Hepatocyte (in vitro differentiated cells): ENCODE results near the gene ACOX3. TPM values are rescaled to one million over a fixed set of nuclear protein-coding genes. Genes with fewer than 3 reads are reported as not detected.

Source experiments
- DNase-seq: peaks from one replicate; pipeline ENCODE4 v3.0.0-alpha.2; 2016; ENCODE audit warnings: low spot score
- H2AFZ ChIP-seq: fragments of 200-600 bp; sonication (generic); 2 replicates; pipeline ENCODE4 v1.6.0; 2016; ENCODE audit warnings: antibody characterized with exemption, mild to moderate bottlenecking
- H3K27ac ChIP-seq: fragments of 200-600 bp; sonication (generic); 2 replicates; pipeline ENCODE4 v1.5.1; 2016; ENCODE audit warnings: mild to moderate bottlenecking
- H3K27me3 ChIP-seq: fragments of 200-600 bp; sonication (generic); 2 replicates; pipeline ENCODE4 v1.6.1; 2016
- H3K36me3 ChIP-seq: fragments of 200-600 bp; sonication (generic); replicated peaks from 2 replicates; pipeline ENCODE4 v1.5.1; 2016; ENCODE audit warnings: low read depth; ENCODE audit not compliant: insufficient read depth
- H3K4me1 ChIP-seq: fragments of 200-600 bp; sonication (generic); 2 replicates; pipeline ENCODE4 v1.5.1; 2016; ENCODE audit warnings: mild to moderate bottlenecking, moderate library complexity; ENCODE audit not compliant: insufficient read depth
- H3K4me2 ChIP-seq: fragments of 200-600 bp; sonication (generic); 2 replicates; pipeline ENCODE4 v1.6.0; 2016
- H3K4me3 ChIP-seq: fragments of 200-600 bp; sonication (generic); 2 replicates; pipeline ENCODE4 v1.5.1; 2016; ENCODE audit warnings: mild to moderate bottlenecking
- H3K79me2 ChIP-seq: fragments of 200-600 bp; sonication (generic); 2 replicates; pipeline ENCODE4 v1.6.0; 2017; ENCODE audit warnings: mild to moderate bottlenecking
- H3K9me2 ChIP-seq: fragments of 200-600 bp; sonication (generic); replicated peaks from 2 replicates; pipeline ENCODE4 v1.6.0; 2017; ENCODE audit warnings: mild to moderate bottlenecking; ENCODE audit not compliant: insufficient read depth
- H3K9me3 ChIP-seq: fragments of 200-600 bp; sonication (generic); 2 replicates; pipeline ENCODE4 v1.5.1; 2016; ENCODE audit warnings: low read depth, mild to moderate bottlenecking
- H4K20me1 ChIP-seq: fragments of 200-600 bp; sonication (generic); 2 replicates; pipeline ENCODE4 v1.6.0; 2016; ENCODE audit warnings: mild to moderate bottlenecking; ENCODE audit not compliant: insufficient read depth, poor library complexity, severe bottlenecking
- CTCF ChIP-seq: fragments of 200-600 bp; sonication (generic); IDR thresholded peaks from 2 replicates; pipeline ENCODE4 v1.5.1; 2016; ENCODE audit warnings: antibody characterized with exemption, mild to moderate bottlenecking; ENCODE audit not compliant: poor library complexity
- EZH2 ChIP-seq: fragments of 200-600 bp; sonication (generic); IDR thresholded peaks from 2 replicates; pipeline ENCODE4 v1.6.1; 2016; ENCODE audit warnings: antibody characterized with exemption, mild to moderate bottlenecking, borderline replicate concordance
- EZH2phosphoT487 ChIP-seq: fragments of 200-600 bp; sonication (generic); IDR thresholded peaks from one replicate; pipeline ENCODE4 v1.6.1; 2018; ENCODE audit warnings: antibody characterized with exemption, mild to moderate bottlenecking, low read depth, moderate library complexity; ENCODE audit not compliant: unreplicated experiment, severe bottlenecking
- WGBS: methylation state at CpG from one replicate; pipeline ENCODE4 v1.1.6; 2016; ENCODE audit warnings: low lambda C conversion rate; ENCODE audit errors: missing lambda C conversion rate; 5-methylcytosine and 5-hydroxymethylcytosine counted together
- polyA plus RNA-seq: library from polyadenylated mRNA; unstranded; fragments of >200 nt; fragmentation: Nextera tagmentation; extraction: Ambion mirVana; gene quantifications from 2 replicates; pipeline ENCODE4 v1.2.1, GENCODE V29; 2016
- total RNA-seq: library from RNA; depleted of rRNA; stranded (reverse); fragments of >200 nt; gene quantifications from 2 replicates; pipeline ENCODE4 v1.2.3, GENCODE V29; 2014

Gene ACOX3
- total and polyA plus RNA-seq, 2 experiments from 2014 or later: 17.6 to 22.5 TPM

- no peaks in the 10 kb centered on the region for H3K9me3 ChIP-seq
- H3K4me1 ChIP-seq: no peaks in the 10 kb centered on the region
- WGBS: 100% methylated on average over 3 of the region's 3 CpGs
- H3K27ac ChIP-seq: no peak overlapping the region
- no peaks in the 10 kb centered on the region for H4K20me1 ChIP-seq
- H3K4me2 ChIP-seq: no peak overlapping the region
- no peak overlapping the region for H3K4me3 ChIP-seq
- no peaks in the 10 kb centered on the region for H3K27me3 ChIP-seq
- no peaks in the 10 kb centered on the region for H3K36me3 ChIP-seq
- H2AFZ ChIP-seq: no peak overlapping the region
- TF ChIP-seq EZH2phosphoT487 (no peak), CTCF (no peak), EZH2 (no peak)
- DNase-seq: no peak
- no peaks in the 10 kb centered on the region for H3K9me2 ChIP-seq
- no peaks in the 10 kb centered on the region for H3K79me2 ChIP-seq
These were observed 13.4 kb upstream of the ACOX3 start for GRCh38 chr4:8453957-8454356.

GRCh38 chr4:8451440-8452182 lies 11.1 kb upstream of the ACOX3 start:
- Histone ChIP-seq H2AFZ (no peak overlapping the region), H3K4me2 (no peak overlapping the region), H3K9me2 (no peaks in the 10 kb centered on the region), H3K9me3 (no peaks in the 10 kb centered on the region), H3K36me3 (no peaks in the 10 kb centered on the region), H4K20me1 (no peaks in the 10 kb centered on the region), H3K4me1 (no peaks in the 10 kb centered on the region), H3K4me3 (no peak overlapping the region), H3K27ac (peak overlapping the region; percentile 59), H3K27me3 (no peaks in the 10 kb centered on the region), H3K79me2 (no peaks in the 10 kb centered on the region)
- TF ChIP-seq EZH2phosphoT487 (no peak), EZH2 (no peak), CTCF (no peak)
- 85% methylated on average over 11 of the region's 11 CpGs for WGBS
- DNase-seq: peak; percentile 38

- no peak overlapping the region for H3K4me3 ChIP-seq
- H3K79me2 ChIP-seq: peaks cover 43% of the 10 kb centered on the region
- no peaks in the 10 kb centered on the region for H3K36me3 ChIP-seq
- no peak for DNase-seq
- H3K27me3 ChIP-seq: no peaks in the 10 kb centered on the region
- WGBS: 96% methylated on average over 3 of the region's 3 CpGs
- H3K4me2 ChIP-seq: no peak overlapping the region
- TF ChIP-seq CTCF (no peak), EZH2phosphoT487 (no peak), EZH2 (no peak)
- no peak overlapping the region for H2AFZ ChIP-seq
- no peaks in the 10 kb centered on the region for H3K9me3 ChIP-seq
- H3K9me2 ChIP-seq: no peaks in the 10 kb centered on the region
- H3K27ac ChIP-seq: no peak overlapping the region
- H3K4me1 ChIP-seq: peaks cover 17% of the 10 kb centered on the region
- no peaks in the 10 kb centered on the region for H4K20me1 ChIP-seq
These were observed 5.6 kb upstream of the ACOX3 start for GRCh38 chr4:8446122-8446521.
